ENCODE results near the gene ATP8B3. TPM values are rescaled to one million over a fixed set of nuclear protein-coding genes. Genes with fewer than 3 reads are reported as not detected.

The ATP8B3 gene
- total RNA-seq, 1 experiment from 2014 or later = 1.0 TPM

DNA sequence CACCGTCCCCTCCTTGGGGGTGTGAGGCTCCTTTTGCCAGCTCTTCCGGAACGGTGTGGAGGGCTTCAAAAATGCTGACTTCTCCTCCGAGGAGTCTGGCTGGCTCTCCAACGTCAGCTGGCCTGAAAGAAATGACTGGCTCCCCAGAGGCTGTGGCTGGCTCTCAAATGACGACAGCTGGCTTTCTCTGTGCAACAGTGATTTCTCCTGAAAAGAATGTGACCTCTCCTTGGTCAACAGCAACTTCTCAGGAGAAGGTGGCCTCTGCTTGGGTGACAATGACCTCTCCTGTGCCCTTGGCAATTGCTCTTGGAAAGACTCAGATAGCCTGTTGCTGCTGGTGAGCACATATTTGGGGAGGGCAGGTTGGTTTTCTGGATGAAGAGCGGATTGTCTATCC lies 29.6 kb downstream of the ATP8B3 start:
- peaks cover 9% of the 10 kb centered on the region for H3K4me1 ChIP-seq (ENCODE audit: low read length)
- no peak for DNase-seq
- H3K27me3 ChIP-seq (ENCODE audit: low read length) = no peaks in the 10 kb centered on the region

DNA sequence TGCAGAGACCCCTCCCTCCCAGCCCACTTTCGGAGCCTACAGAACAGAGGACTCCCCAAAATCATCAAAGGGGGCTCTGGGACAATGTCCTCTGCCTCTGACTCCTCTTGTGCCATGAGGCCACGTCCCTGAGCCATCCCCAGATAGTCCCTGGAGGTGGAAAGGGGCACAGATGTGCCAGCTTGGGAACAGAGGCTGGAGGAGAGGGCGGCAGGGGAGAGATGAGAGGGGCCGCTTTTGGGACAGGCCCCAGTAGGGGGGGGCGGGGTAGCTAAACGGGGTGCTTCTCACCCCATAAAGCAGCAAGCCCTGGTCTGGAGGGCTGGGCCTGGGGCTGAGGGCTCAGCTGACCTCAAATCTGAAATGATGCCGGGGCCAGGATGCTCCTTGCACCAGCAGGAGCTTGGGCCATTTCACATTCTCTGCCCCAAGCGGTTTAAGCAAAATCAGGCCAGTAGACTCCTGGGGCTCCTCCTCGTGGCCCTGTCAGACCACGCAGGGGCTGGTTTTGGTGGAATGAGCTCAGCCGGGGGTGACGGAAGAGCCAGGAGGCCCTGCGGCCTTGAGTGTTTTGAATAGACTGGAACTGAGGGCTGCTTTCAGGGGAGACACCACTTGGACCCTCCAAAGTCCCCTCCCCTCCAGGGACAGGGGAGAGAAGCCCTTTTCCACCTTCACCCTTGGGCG lies 31.7 kb downstream of the ATP8B3 start:
- H3K9ac ChIP-seq (ENCODE audit: low read length) = no peak overlapping the region
- H3K27ac ChIP-seq (ENCODE audit: low read length) = no peak overlapping the region
- no peak overlapping the region for H3K4me3 ChIP-seq (ENCODE audit: low read length)
- H2AFZ ChIP-seq (ENCODE audit: low read length) = no peak overlapping the region
- peaks cover 9% of the 10 kb centered on the region for H3K4me1 ChIP-seq (ENCODE audit: low read length)
- peaks cover 4% of the 10 kb centered on the region for H3K9me3 ChIP-seq (ENCODE audit: low read length)
- H3K79me2 ChIP-seq (ENCODE audit: low read length) = no peaks in the 10 kb centered on the region
- peak; percentile 78 for DNase-seq
- H3K36me3 ChIP-seq (ENCODE audit: insufficient read depth, low read length) = no peaks in the 10 kb centered on the region
- no peaks in the 10 kb centered on the region for H3K9me2 ChIP-seq (replicated peaks; ENCODE audit: insufficient read depth, low read length)
- H4K20me1 ChIP-seq (ENCODE audit: insufficient read depth, low read depth, low read length) = no peaks in the 10 kb centered on the region
- H3K27me3 ChIP-seq (ENCODE audit: low read length) = no peaks in the 10 kb centered on the region
- H3K4me2 ChIP-seq (ENCODE audit: low read depth, low read length, poor library complexity, severe bottlenecking) = no peak overlapping the region

More for the DNA sequence above, 29.6 kb downstream of the ATP8B3 start:
- no peak overlapping the region for H3K27ac ChIP-seq (ENCODE audit: low read length)
- no peak overlapping the region for H3K4me3 ChIP-seq (ENCODE audit: low read length)
- no peaks in the 10 kb centered on the region for H3K9me2 ChIP-seq (replicated peaks; ENCODE audit: insufficient read depth, low read length)
- peaks cover 4% of the 10 kb centered on the region for H3K9me3 ChIP-seq (ENCODE audit: low read length)
- no peaks in the 10 kb centered on the region for H4K20me1 ChIP-seq (ENCODE audit: insufficient read depth, low read depth, low read length)
- no peaks in the 10 kb centered on the region for H3K79me2 ChIP-seq (ENCODE audit: low read length)
- H3K9ac ChIP-seq (ENCODE audit: low read length) = no peak overlapping the region
- no peak overlapping the region for H3K4me2 ChIP-seq (ENCODE audit: low read depth, low read length, poor library complexity, severe bottlenecking)
- no peaks in the 10 kb centered on the region for H3K36me3 ChIP-seq (ENCODE audit: insufficient read depth, low read length)
- no peak overlapping the region for H2AFZ ChIP-seq (ENCODE audit: low read length)

DNA sequence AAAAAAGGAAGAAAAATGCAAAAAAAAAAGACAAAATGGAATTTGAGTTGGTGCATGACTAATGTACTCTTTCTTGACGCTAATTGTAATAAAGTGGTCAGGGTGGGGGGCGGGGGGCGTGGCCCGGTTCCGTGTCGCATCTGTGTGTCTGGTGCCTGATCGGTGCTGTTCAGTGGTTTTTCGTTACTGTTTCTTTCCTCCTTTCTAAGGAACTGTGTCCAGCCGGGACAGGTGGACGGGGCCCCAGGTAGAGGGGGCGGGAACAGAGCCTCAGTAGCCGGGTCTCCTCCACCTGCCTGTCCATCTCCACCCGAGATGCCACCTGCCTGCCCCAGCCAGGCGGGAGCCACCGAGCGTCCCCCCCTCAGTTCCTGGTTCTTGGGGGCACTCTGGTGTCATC lies 32.5 kb downstream of the ATP8B3 start:
- no peak overlapping the region for H3K27ac ChIP-seq (ENCODE audit: low read length)
- H4K20me1 ChIP-seq (ENCODE audit: insufficient read depth, low read depth, low read length) = no peaks in the 10 kb centered on the region
- H3K27me3 ChIP-seq (ENCODE audit: low read length) = no peaks in the 10 kb centered on the region
- no peaks in the 10 kb centered on the region for H3K79me2 ChIP-seq (ENCODE audit: low read length)
- no peak overlapping the region for H3K4me3 ChIP-seq (ENCODE audit: low read length)
- no peak for DNase-seq
- H3K9me2 ChIP-seq (replicated peaks; ENCODE audit: insufficient read depth, low read length) = no peaks in the 10 kb centered on the region
- H2AFZ ChIP-seq (ENCODE audit: low read length) = no peak overlapping the region
- peaks cover 4% of the 10 kb centered on the region for H3K9me3 ChIP-seq (ENCODE audit: low read length)
- H3K4me2 ChIP-seq (ENCODE audit: low read depth, low read length, poor library complexity, severe bottlenecking) = no peak overlapping the region
- no peaks in the 10 kb centered on the region for H3K36me3 ChIP-seq (ENCODE audit: insufficient read depth, low read length)
- H3K4me1 ChIP-seq (ENCODE audit: low read length) = peaks cover 9% of the 10 kb centered on the region
- H3K9ac ChIP-seq (ENCODE audit: low read length) = no peak overlapping the region

DNA sequence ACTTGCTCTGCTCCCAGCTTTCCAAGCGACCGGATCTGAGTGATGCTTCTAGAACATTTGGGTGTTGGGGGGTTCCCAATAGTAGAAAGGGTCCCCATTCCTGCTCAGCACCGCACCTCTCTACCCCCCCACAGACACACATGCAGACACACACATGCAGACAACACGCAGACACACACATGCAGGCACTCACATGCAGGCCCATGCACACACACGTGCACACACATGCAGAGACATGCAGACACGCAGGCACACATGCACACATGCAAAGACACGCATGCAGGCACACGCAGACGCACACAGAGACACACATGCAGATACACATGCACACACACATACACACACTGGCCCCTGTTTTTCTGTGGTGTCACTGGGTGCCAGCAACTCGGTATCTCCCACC lies 34.9 kb downstream of the ATP8B3 start:
- no peak for DNase-seq
- peaks cover 4% of the 10 kb centered on the region for H3K9me3 ChIP-seq (ENCODE audit: low read length)
- no peaks in the 10 kb centered on the region for H3K79me2 ChIP-seq (ENCODE audit: low read length)
- no peak overlapping the region for H3K9ac ChIP-seq (ENCODE audit: low read length)
- no peak overlapping the region for H3K27ac ChIP-seq (ENCODE audit: low read length)
- no peak overlapping the region for H3K4me3 ChIP-seq (ENCODE audit: low read length)
- no peaks in the 10 kb centered on the region for H3K27me3 ChIP-seq (ENCODE audit: low read length)
- no peak overlapping the region for H2AFZ ChIP-seq (ENCODE audit: low read length)
- H3K36me3 ChIP-seq (ENCODE audit: insufficient read depth, low read length) = no peaks in the 10 kb centered on the region
- no peaks in the 10 kb centered on the region for H3K9me2 ChIP-seq (replicated peaks; ENCODE audit: insufficient read depth, low read length)
- H3K4me1 ChIP-seq (ENCODE audit: low read length) = peaks cover 9% of the 10 kb centered on the region
- no peaks in the 10 kb centered on the region for H4K20me1 ChIP-seq (ENCODE audit: insufficient read depth, low read depth, low read length)
- no peak overlapping the region for H3K4me2 ChIP-seq (ENCODE audit: low read depth, low read length, poor library complexity, severe bottlenecking)

DNA sequence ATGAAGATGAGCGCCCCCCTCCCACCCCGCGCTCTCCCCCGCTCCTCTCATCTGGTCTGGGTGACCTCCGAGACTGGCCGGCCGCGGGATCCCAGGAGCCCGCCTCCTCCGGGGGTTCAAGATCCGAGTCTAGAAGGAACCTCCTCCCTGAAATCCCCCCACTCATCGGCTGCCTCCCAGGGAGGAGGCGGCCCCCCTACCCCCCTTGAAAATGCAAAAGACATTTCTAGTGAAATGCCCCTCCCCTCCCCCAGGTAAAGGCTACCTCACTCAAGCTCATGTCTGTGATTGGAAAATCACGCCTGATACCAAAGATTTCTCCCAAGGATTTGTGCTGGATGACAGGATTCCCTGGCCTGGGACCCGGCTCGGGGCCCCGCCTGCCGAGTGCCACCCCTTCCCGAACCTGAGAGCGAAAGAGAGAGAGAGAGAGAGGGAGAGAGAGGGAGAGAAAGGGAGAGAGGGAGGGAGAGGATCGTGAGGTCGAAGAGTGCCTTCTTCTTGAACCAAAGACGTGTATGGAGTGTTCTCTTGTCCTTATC lies 35.4 kb downstream of the ATP8B3 start:
- Histone ChIP-seq H3K27me3 (ENCODE audit: low read length) (no peaks in the 10 kb centered on the region), H2AFZ (ENCODE audit: low read length) (no peak overlapping the region), H3K36me3 (ENCODE audit: insufficient read depth, low read length) (no peaks in the 10 kb centered on the region), H3K4me3 (ENCODE audit: low read length) (no peak overlapping the region), H3K9me3 (ENCODE audit: low read length) (peaks cover 2% of the 10 kb centered on the region), H3K9me2 (replicated peaks; ENCODE audit: insufficient read depth, low read length) (no peaks in the 10 kb centered on the region), H3K4me1 (ENCODE audit: low read length) (peaks cover 9% of the 10 kb centered on the region), H4K20me1 (ENCODE audit: insufficient read depth, low read depth, low read length) (no peaks in the 10 kb centered on the region), H3K79me2 (ENCODE audit: low read length) (no peaks in the 10 kb centered on the region), H3K9ac (ENCODE audit: low read length) (no peak overlapping the region), H3K4me2 (ENCODE audit: low read depth, low read length, poor library complexity, severe bottlenecking) (no peak overlapping the region), H3K27ac (ENCODE audit: low read length) (no peak overlapping the region)
- DNase-seq = no peak

DNA sequence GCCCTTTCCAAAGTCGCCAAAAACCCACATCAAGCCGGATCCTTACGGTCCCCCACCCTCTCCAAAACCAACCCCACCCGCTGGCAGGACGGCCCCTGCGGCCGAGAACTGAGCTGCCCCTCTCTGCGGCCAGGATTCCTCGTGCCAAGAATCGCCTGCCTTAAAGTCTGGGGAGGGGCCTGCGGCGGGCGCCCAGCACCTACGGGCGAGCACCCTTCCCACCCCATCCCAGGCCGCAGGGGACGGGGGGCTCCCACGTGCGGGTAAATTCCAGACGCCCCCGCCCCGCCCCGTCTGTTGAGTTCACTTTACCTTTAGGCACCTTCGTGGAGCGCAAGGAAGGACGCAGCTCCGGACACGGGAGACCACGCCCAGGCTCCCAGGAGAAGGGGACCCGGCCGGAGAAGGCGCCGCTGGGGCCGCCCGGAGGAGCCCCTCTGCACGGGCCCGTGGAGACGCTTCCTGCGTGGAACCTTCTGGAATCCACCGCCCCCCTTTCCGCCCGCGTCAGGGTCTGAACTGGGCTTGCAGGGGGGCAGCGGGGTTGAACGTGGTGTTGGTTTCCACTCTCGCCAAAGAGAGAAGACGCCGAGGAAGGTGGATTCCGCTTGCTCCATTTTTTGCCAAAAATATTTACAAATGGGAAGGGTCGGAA lies 36.0 kb downstream of the ATP8B3 start:
- Histone ChIP-seq H3K9me2 (replicated peaks; ENCODE audit: insufficient read depth, low read length) (no peaks in the 10 kb centered on the region), H3K4me3 (ENCODE audit: low read length) (no peak overlapping the region), H3K36me3 (ENCODE audit: insufficient read depth, low read length) (no peaks in the 10 kb centered on the region), H4K20me1 (ENCODE audit: insufficient read depth, low read depth, low read length) (no peaks in the 10 kb centered on the region), H3K79me2 (ENCODE audit: low read length) (no peaks in the 10 kb centered on the region), H3K9me3 (ENCODE audit: low read length) (no peaks in the 10 kb centered on the region), H3K27ac (ENCODE audit: low read length) (no peak overlapping the region), H3K4me1 (ENCODE audit: low read length) (peaks cover 9% of the 10 kb centered on the region), H2AFZ (ENCODE audit: low read length) (no peak overlapping the region), H3K27me3 (ENCODE audit: low read length) (no peaks in the 10 kb centered on the region), H3K4me2 (ENCODE audit: low read depth, low read length, poor library complexity, severe bottlenecking) (no peak overlapping the region), H3K9ac (ENCODE audit: low read length) (no peak overlapping the region)
- DNase-seq = no peak

DNA sequence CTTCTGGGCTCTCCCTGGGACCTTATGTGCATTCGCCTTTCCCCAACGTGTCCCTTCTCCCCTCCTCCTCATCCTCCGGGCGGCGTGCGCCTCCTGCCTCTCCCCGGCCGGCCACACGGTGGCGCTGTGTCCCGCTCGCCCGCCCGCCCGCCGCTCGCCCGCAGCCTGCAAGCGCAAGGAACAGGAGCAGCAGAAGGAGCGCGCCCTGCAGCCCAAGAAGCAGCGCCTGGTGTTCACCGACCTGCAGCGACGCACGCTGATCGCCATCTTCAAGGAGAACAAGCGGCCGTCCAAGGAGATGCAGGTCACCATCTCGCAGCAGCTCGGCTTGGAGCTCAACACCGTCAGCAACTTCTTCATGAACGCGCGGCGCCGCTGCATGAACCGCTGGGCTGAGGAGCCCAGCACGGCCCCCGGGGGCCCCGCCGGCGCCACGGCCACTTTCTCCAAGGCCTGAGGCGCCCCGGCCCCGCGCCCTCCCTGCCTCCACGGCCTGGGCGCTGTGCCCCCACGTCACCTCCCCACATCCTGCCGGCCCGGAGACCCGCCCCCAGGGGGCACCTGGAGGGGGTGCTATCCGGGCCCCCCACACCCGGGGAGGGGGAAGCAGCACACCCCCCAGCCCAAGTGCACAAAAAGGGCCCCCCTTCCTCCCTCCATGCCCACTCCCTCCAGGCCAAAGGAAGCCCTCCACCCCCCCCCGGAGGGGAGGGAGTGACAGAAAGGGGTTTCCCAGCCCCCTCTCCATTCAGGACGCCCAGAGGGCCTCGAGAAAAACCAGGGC lies 36.9 kb downstream of the ATP8B3 start:
- peak; percentile 88 for DNase-seq
- H2AFZ ChIP-seq (ENCODE audit: low read length) = no peak overlapping the region
- no peaks in the 10 kb centered on the region for H3K9me3 ChIP-seq (ENCODE audit: low read length)
- H3K4me1 ChIP-seq (ENCODE audit: low read length) = peaks cover 4% of the 10 kb centered on the region; the same call in 1 of the 2 replicates
- no peaks in the 10 kb centered on the region for H3K9me2 ChIP-seq (replicated peaks; ENCODE audit: insufficient read depth, low read length)
- no peaks in the 10 kb centered on the region for H3K36me3 ChIP-seq (ENCODE audit: insufficient read depth, low read length)
- no peak overlapping the region for H3K9ac ChIP-seq (ENCODE audit: low read length)
- no peaks in the 10 kb centered on the region for H3K79me2 ChIP-seq (ENCODE audit: low read length)
- H4K20me1 ChIP-seq (ENCODE audit: insufficient read depth, low read depth, low read length) = no peaks in the 10 kb centered on the region
- H3K4me3 ChIP-seq (ENCODE audit: low read length) = no peak overlapping the region
- H3K27me3 ChIP-seq (ENCODE audit: low read length) = no peaks in the 10 kb centered on the region
- H3K27ac ChIP-seq (ENCODE audit: low read length) = no peak overlapping the region
- no peak overlapping the region for H3K4me2 ChIP-seq (ENCODE audit: low read depth, low read length, poor library complexity, severe bottlenecking)

DNA sequence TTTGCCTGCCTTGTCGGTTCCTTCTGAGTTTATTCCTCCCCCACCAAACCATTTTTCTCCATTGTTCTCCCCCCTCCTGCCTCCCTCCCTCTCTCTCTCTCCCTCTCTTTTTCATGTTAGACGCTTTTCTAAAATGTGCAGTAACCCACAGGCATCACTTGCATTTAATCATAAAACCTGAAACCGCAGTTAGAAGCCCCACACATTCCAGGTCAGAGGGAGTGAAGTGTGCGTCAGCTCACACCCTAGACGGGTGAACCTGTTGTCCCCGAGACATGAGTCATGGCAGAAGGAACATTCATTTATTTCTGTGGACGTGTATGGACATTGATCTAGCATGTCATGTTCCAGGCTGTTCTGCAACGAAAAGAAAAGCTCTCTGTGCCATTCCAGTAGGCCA lies 38.9 kb downstream of the ATP8B3 start:
- no peaks in the 10 kb centered on the region for H3K27me3 ChIP-seq (ENCODE audit: low read length)
- no peak overlapping the region for H3K4me2 ChIP-seq (ENCODE audit: low read depth, low read length, poor library complexity, severe bottlenecking)
- H3K9ac ChIP-seq (ENCODE audit: low read length) = no peak overlapping the region

More for the DNA sequence above, 38.9 kb downstream of the ATP8B3 start:
- Histone ChIP-seq H3K79me2 (ENCODE audit: low read length) (no peaks in the 10 kb centered on the region), H3K27ac (ENCODE audit: low read length) (no peak overlapping the region), H4K20me1 (ENCODE audit: insufficient read depth, low read depth, low read length) (no peaks in the 10 kb centered on the region), H2AFZ (ENCODE audit: low read length) (no peak overlapping the region), H3K4me3 (ENCODE audit: low read length) (no peak overlapping the region), H3K4me1 (ENCODE audit: low read length) (no peaks in the 10 kb centered on the region), H3K9me3 (ENCODE audit: low read length) (no peaks in the 10 kb centered on the region), H3K9me2 (replicated peaks; ENCODE audit: insufficient read depth, low read length) (no peaks in the 10 kb centered on the region), H3K36me3 (ENCODE audit: insufficient read depth, low read length) (no peaks in the 10 kb centered on the region)
- DNase-seq = no peak
